Amniotic epithelial cell (primary cell): ENCODE measurements around the gene KLK7.
"Not testable (repeated sequence)": the region's sequence is repeated elsewhere in the genome, so short reads cannot be mapped to it uniquely, and the experiment has no call there.

Source experiments
- DNase-seq: peaks from one replicate; pipeline ENCODE4 v3.0.0-alpha.2; 2010; ENCODE audit warnings: low read depth

KLK7 gene

DNA sequence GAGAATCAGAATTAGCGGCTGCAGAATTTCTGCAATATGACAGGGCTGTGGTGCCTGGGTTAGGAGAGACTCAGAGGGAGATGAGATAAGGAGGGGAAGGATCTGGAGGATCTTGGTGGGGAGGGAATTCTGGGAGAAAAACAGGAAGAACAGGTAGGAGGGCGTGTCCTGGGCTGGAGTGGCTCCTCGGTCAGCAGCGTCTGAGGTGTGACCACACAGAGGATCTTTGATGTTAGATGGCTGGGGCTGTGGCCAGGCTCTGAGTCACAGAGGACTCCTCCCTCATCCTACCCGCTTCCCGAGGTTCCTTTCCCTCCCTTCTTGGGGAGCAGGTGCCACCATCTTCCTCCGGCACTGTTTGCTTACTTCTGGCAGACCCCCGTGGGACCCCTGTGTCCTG lies 8.0 kb downstream of the KLK7 start:
- no peak for DNase-seq

- DNase-seq, result no peak
Measured at GRCh38 chr19:50974702-50975556, 8.8 kb downstream of the KLK7 start.

DNA sequence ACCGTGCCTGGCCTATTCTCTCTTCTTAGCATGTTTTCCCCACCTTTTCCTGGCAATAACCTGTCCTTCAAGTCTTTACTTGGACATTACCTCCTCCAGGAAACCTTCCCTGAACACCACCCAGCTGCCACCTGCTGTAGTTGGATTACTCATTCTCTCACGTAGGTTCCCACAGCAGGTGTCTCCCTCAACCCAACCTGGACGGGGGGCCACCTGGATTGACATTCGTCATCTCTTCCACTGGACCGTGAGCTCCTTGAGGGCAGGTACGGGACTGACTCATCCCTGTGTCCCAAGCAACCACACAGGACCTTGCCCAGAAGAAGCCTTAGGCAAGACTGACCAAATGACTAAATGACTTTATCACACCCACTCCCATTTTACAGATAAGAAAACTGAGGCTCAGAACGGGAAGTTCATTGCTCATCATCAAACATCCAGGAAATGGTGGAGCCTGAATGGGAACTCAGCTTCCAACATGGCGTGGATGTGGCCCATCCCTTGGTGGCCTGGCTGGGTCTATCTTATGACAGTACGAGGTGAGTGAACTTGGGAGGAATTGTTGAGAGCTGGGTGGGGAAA lies 10.8 kb downstream of the KLK7 start:
- DNase-seq, result no peak

DNA sequence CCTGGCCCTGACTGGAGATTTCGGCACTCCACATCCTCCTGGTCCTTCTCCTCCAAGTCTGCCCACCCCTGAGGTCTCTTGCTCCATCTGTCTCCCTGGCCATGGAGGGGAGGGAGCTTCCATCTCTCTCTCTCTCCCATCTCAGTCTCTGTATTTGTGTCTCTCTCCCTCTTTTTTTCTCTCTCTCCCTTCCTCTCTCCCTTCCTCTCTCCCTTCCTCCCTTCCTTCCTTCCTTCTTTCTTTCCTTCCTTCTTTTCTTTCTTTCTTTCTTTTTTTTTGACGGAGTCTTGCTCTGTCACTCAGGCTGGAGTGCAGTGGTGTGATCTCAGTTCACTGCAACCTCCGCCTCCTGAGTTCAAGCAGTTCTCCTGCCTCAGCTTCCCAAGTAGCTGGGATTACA lies 13.9 kb downstream of the KLK7 start:
- not testable (repeated sequence) for DNase-seq

DNA sequence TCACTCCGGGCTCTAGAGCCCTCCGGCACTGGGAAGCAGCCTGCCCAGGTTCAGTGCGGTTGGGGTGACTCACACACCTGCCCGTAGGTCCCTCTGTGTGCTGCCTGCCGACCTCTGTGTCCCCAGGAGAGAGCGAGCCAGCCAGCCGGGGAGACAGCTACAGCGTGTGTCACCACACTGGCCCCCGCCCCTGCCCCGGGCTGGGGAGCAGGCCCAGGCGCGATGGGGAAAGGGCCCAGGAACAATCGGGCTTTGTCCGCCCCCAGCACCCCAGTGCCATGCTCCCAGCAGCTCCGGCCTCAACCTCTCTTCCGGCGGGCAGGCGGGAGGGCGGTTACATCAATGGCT lies 14.3 kb downstream of the KLK7 start, which contains the start of gene KLK6:
Gene KLK6 (minus strand): TSS at position 179 of the 348 bp plus-strand sequence. CDS start 1,487 bp downstream, outside the sequence.
- no peak for DNase-seq

DNA sequence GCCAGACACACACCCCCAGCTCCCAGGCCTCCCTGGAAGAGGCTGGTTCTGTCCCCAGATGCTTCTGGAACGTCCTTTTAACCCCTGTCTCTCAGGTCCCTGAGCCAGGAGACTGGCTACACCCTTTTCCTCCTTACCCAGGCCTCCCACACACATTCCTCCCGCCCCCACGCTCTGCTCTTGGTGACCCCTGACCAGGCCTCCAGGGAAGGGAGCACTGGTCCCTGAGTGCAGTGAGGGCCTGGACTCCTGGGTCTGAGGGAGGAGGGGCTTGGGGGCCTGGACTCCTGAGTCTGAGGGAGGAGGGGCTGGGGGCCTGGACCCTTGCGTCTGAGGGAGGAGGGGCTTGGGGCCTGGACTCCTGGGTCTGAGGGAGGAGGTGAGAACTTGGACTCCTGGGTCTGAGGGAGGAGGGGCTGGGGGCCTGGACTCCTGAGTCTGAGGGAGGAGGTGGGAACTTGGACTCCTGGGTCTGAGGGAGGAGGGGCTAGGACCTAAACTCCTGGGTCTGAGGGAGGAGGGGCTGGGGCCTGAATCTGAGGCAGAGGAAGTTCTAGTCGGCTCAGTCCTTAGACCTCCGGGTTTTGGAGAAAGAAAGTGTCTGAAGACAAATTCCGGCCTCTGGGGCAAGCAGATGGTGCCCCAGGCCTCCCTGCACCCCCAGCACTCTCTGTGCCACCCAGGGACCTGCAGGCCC lies 14.9 kb downstream of the KLK7 start:
- no peak for DNase-seq

GRCh38 chr19:50967929-50968715 lies 15.6 kb downstream of the KLK7 start:
- no peak for DNase-seq

DNA sequence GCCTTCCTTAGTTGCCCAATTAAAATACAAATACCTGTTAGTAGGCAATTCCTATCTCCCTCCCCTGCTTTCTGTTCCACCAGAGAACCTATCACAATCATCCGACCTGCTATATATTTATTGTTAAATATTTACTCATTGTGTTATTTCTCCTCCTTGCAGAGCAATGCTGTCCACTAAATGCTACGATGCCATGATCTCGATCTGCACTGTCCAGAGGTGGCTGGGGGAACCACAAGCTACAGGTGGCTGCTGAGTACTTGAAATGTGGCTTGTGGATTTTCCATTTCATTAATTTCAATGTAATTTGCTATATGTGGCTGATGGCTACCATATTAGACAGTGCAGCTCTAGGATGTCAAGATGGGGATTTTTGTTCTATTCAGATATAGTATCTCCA lies 19.5 kb downstream of the KLK7 start:
- DNase-seq, result no peak

DNA sequence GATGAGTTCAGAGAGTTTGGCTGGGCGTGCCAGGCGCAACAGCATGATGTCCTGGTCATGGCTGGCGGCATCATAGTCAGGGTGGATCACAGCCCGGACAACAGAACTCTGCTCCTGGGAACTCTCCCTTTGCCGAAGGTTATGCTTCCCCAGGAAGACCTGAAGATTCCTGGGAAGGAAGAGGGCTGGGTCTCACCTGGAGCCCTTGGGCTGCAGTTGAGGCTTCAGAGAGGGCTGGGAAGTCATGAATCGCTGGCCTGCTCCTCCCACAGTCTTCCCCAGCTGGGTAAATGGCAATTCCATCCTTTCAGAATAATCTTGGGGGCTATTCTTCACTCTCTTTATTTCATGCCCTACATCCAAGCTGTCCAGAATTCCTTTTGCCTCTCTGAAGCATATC lies 20.3 kb downstream of the KLK7 start:
- DNase-seq, result no peak

- no peak for DNase-seq
Measured at GRCh38 chr19:50962245-50962644, 21.5 kb downstream of the KLK7 start.

DNA sequence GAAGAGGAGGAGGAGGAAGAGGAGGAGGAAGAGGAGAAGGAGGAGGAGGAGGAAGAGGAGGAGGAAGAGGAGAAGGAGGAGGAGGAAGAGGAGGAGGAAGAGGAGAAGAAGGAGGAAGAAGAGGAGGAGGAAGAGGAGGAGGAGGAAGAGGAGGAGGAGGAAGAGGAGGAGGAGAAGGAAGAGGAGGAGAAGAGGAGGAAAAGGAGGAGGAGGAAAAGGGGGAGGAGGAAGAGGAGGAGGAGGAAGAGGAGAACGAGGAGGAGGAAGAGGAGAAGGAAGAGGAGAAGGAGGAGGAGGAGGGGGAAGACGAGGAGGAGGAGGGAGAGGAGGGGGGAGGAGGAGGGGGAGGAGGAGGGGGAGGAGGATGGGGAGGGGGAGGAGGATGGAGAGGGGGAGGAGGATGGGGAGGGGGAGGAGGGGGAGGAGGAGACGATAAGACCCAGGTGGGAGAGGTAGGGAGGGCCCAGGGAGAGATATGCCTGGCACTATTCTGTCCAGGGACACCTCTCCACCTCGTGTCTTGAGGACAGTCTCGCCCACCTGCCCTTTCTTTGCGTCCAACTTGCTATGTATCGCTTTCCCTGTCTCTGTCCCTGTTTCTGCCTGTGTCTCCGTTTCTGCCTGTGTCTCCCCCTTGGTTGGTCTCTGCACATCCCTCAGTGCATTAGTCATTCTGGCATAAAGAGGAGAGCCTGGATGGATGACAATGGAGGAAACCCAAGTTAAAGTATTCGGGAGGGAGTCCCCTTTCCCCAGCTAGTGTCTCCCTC lies 23.8 kb downstream of the KLK7 start:
- no peak for DNase-seq

DNA sequence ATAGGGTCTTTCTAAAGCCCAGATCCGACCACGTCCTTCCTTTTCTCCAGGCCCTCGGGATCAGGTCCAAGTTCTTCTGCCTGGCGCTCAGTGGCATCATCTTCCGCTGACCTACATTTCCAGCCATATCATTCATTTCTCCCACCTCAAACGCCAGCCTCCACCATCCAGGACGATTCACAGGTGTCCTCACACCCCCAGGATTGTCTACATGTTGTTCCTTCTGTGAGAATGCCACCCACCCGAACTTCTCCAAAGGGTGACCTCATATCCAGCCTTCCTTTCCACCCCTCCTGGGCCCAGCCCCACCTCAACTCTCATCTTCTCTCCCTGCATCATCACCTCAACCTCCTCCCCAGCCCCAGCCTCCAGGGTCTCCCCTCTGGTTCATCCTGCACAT lies 26.1 kb downstream of the KLK7 start:
- DNase-seq, result no peak

GRCh38 chr19:50952910-50953309 lies 30.8 kb downstream of the KLK7 start, which contains the start of gene KLK5:
Gene KLK5, minus strand, starts transcription at chr19:50953038. Its CDS starts 381 bp downstream, at chr19:50952657.
- DNase-seq, result no peak

DNA sequence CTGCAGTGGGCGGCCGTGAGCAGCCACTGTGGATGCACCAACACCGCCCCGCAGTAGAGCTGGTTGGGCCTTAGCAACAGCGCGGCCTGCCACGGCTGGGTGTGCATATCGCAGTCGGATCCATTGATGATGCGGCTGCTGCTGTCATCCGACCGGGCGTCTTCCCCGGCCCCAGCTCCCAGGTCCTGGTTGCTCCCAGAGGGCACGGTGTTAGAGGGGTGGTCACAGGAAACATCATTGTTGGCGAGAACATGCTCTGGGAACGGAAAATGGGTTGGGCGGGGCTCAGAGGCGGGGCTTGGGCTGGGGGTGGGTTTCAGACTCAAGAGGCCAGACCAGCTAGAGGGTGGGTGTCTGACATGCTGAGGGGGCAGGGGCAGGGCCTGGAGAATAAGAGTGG lies 33.9 kb downstream of the KLK7 start:
- no peak for DNase-seq

DNA sequence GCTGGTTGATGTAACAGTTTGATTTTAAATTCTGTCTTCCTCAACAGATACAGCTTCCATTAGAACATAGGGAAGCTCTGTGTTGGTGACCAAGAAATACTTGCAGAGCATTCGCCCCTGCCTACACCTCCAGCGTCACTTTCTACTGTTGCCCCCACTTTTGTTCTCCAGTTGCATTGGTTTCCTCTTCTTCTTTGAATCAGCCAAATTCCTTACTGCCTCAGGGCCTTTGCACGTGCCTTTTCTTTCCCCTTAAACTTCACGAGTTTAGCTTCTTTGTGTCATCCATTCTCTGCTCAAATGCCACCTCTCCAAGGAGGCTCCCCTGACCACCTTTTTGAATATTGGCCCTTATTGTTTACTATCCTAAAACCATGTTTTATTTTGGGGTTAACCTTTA lies 36.6 kb downstream of the KLK7 start:
- DNase-seq, result no peak

GRCh38 chr19:50944795-50945194 lies 38.9 kb downstream of the KLK7 start:
- no peak for DNase-seq

GRCh38 chr19:50943074-50943828 lies 40.5 kb downstream of the KLK7 start:
- DNase-seq, result no peak

- DNase-seq, result no peak
Measured at GRCh38 chr19:50939596-50939995, 44.1 kb downstream of the KLK7 start.

DNA sequence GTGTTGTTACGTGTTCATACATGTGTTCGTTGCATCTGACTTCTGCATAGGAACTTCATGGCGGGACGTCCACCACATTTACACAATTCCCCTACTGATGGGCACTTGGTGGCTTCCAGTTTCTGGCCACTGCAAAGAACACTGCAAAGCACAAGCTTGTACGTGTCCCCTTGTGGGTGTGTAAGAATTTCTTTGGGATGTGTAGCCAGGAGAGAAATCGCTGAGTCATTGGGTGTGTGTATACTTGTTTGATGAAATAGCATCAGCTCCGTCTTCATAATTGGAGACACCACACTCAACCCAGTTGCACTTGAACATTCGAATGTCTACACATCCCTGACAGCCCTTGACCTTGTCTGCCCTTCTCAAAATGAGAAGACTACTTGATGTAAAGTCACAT lies 50.1 kb downstream of the KLK7 start:
- DNase-seq, result no peak

DNA sequence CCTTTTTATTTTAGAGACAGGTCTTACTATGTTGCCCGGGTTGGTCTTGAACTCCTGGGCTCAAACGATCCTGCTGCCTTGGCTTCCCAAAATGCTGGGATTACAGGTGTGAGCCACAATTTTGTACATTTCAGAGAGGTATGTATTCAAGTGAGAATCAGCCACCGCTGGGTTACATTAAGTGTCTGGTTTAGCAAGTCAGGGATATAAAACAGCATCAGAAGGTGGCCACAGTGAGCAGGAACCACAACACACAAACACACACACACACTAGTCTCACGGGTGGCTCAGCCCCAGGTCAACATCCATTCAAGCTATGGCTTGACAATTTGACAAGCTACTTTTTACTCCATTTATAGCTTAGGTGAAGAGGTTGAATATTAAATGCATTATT lies 51.0 kb downstream of the KLK7 start:
- DNase-seq, result no peak
